Stimulated activated CD8-positive, alpha-beta memory T cell treated with anti-CD3 and anti-CD28 coated beads, Interleukin-7, amount 100 ng/mL, for 48 hours (primary cell): ENCODE results near the gene SHISA7.

ENCODE experiments used
- DNase-seq, 2 donors: peaks; one replicate each; pipeline ENCODE4 v3.0.0-alpha.2; 2020; ENCODE audit warnings: low read depth in 1 of 2; ENCODE audit errors: extremely low read depth in 1 of 2

Gene SHISA7

DNA sequence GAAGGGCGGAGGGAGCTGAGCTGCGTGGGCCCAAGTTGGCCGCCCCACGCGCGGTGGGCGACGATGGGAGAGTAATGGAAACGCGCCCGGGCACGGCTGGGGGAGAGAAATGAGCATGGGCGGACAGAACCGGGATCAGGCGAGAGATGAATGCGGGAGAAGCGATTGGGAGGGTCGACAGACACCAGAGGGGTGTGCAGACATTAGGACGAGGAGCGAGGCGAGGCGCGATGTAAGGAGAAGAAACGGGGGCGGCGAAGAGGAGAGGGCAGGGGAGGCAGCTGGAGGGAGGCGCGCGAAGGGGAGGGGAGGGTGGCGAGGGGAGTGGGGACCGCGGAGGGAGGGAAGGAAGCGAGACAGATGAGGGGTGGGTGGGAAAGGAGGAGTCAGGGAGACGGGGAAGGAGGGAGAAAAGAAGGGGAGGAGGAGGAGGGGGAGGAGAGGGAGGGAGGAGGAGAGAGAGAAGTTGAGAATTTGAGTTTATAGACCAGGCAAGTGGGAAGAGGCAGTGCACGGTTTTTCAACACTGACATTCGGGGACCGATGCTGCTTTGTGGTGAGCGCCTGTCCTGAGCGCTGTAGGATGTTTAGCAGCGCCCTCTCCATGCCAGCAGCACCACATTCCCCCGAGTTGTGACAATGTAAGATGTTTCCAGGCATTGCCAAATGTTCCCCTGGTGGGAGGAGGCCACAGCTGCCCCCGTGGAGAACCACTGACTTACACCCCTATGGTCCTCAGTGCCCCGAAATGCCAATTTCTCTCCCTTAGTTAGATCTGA is at the start of gene SHISA7:
Gene SHISA7 (minus strand): TSS at position 256 of the 779 bp plus-strand sequence. CDS start 437 bp downstream, outside the sequence.
- no peak for DNase-seq

DNA sequence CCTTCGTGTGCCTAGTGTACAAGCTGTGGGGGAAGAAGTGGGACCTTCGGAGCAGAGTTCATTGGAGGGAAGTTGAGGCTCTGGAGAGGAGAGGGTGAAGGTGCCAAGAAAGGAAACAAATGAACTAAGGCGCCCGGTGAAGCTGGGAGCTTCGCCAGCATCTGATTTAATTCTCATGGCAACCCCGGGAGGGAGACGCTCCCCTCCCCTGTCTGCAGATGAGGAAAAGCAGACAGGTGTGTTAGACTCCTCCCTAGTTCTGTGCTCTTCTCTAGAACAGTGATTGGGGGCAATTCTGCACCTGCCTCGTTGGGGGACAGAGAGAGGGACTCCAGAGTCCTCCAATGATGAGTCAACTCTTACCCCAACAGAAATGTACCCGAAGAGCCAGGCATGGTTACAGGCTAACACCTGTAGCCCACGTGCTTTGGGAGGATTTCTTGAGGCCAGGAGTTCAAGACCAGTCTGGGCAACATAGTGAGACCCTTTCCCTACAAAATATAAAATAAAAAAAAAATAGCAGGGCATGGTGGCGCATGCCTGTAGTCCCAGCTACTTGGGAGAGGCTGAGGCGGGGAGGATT is 49.4 kb upstream of the SHISA7 start:
- DNase-seq, result no peak

DNA sequence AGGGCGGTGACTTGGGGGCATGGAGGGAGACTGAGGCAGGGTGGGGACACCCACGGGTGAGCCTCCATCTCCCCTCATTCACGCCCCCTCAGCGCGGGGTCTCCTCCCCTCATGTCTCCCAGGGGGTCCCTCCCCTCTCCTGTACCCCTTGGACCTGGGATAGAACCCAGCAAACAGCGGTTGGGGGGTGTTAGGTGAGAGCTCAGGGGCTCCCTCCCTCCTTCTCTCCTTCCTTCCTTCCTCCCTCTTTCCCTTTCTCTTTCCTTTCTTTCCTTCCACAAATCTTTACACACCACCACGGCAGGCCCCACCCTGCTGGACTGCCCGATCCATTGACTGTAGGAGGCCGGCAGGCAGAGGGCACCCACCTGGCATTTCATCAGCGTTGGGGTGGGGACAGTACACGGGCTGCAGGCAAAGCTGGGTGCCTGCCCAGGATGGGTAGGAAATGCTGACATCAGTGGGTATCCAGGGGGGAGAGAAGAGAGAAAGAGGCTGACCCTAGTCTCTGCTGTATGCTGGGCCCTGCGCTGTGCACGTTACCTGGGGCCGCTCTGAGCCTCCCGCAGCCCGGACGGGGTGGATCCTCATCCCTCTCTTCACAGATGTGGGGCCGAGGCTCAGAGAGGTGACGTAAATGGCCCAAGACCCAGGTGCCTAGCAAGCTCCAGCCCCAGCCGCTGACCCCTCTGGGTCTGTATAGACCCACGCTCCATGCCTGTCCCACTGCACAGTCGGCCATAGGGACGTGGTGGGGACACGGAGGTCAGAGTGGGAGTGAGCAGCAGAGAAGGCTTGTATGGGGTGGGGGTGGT is 48.7 kb upstream of the SHISA7 start:
- no peak for DNase-seq

DNA sequence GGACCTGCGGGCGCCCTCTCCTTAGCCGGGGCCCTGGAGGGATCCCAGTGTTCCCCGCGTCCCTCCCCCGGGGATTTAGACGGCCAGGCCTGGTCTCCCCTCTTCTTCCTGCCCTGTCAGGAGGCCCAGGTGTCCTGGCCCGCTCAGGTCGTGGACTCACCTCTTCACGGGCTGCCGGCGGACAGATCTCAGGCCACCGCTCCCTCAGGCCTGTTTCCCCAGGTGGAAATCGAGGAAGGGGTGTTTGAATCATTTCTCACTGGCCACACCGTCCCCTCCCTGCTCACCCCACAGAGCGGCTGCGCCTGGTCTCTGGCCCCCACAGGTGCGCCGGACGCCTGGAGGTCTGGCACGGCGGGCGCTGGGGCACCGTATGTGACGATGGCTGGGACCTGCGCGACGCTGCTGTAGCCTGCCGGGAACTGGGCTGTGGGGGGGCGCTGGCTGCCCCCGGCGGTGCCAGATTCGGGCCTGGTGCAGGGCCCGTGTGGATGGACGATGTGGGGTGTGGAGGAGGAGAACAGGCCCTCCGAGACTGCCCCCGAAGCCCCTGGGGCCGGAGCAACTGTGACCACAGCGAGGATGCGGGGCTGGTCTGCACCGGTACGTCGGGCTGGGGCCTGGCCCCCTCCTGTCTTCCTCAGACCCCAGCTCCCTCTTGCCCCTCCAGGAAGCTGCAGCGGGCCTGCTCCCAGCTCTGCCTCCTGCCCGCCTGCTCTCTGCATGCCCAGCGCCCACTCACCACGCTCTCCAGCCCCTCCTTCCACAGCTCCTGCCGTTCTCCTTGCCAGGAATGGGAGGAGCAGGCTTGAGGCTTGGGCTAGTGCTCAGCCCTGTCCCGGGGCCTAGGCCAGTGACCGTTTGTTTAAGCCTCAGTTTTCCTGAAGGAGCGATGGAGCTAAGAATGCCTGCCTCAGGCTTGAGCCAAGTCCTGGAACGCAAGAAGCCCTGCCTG is 47.7 kb upstream of the SHISA7 start:
- DNase-seq, result no peak

DNA sequence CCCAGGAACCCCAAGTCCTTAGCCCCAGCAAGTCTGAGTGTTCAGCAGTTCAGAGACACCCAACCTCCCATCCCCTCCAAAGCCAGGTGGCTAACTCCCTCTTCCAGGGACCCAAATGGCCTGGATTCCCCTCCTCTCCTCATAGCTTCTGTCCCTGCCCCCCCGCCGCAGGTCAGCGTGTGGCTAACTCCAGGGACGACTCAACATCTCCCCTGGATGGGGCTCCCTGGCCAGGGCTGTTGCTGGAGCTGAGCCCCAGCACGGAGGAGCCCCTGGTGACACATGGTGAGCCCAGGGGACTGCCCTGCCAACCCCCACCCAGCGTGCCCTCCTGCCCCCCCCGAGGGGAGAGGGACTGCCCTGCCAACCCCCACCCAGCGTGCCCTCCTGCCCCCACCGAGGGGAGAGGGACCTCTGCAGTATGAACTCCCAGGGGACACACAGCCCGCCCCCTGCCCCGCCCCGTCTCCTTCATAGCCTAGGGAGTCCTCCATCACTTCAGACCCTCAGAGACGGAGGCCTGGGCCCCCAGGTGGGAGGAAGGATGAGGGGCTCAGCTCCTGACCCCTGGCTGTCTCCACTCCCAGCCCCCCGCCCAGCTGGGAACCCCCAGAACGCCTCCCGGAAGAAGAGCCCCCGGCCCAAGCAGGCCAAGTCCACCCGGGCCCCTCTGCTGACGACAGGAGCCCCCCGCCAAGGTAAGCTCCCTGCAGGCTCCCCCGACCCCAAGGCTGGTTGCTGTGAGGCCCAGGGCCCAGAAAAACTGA is 46.8 kb upstream of the SHISA7 start:
- no peak for DNase-seq

DNA sequence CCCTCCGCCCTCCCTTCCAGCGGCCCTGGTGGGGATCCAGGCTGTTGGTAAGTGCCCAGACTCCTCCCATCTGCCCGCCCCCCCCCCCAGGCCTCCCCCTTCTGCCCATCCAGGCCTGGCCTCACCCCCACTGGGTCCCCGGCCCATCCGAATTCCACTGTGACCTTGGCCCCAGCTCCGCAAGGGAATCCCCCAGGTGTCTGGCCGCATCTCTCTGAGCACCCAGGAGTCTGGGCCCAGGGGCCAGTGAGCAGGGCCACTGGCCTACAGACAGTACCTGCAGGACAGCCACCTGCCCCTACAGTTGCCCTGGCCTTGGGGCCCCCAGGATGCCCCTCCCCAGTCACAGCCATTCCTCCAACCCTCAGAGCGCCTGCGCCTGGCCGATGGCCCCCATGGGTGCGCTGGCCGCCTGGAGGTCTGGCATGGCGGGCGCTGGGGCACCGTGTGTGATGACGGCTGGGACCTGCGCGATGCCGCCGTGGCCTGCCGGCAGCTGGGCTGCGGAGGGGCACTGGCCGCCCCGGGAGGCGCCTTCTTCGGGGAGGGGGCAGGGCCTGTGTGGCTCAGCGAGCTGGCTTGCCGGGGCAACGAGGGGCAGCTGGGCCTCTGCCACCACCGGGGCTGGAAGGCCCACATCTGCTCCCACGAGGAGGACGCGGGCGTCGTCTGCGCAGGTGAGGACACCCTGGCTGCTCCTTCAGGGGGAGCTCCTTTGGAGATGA is 46.0 kb upstream of the SHISA7 start:
- no peak for DNase-seq

DNA sequence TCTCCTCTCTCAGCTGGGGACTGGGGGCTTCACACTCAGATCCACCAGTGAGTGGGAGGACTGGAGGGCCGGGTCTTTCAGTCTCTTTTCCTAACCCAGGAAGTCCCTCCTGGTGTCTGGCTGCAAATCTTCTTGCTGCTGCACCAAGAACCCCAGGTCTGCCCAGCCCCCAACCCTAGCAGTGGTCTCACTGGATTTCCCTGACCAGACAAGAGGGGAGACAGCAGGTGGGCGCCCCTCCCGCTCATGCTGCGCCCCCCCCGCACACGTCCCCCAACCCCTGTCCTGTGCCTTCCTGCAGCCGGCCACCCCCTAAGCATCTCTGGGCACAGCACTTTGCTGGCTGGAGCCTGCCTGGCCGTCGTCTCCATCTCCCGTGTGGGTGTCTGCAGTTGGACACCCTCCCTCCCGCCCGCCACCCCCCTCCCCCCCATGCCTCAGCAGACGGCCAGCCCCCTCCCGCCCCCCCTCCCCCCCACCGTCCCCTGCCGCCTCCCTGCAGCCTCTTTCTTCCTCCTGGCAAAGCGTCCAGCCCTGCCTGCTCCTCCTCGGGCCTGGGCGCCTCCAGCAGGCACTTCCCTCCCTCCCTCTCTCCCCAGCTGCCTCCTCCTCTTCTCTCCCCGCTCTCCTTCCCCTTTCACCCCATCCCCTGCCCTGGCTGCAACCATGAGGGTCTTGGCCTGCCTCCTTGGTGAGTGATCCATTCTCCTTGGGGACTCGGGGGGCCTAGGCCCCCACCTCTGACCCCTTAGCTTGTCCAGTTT is 45.0 kb upstream of the SHISA7 start, which contains the start of gene SSC5D:
Gene SSC5D (plus strand): TSS at position 513 of the 764 bp plus-strand sequence. CDS start 154 bp downstream, at position 667.
- no peak for DNase-seq

DNA sequence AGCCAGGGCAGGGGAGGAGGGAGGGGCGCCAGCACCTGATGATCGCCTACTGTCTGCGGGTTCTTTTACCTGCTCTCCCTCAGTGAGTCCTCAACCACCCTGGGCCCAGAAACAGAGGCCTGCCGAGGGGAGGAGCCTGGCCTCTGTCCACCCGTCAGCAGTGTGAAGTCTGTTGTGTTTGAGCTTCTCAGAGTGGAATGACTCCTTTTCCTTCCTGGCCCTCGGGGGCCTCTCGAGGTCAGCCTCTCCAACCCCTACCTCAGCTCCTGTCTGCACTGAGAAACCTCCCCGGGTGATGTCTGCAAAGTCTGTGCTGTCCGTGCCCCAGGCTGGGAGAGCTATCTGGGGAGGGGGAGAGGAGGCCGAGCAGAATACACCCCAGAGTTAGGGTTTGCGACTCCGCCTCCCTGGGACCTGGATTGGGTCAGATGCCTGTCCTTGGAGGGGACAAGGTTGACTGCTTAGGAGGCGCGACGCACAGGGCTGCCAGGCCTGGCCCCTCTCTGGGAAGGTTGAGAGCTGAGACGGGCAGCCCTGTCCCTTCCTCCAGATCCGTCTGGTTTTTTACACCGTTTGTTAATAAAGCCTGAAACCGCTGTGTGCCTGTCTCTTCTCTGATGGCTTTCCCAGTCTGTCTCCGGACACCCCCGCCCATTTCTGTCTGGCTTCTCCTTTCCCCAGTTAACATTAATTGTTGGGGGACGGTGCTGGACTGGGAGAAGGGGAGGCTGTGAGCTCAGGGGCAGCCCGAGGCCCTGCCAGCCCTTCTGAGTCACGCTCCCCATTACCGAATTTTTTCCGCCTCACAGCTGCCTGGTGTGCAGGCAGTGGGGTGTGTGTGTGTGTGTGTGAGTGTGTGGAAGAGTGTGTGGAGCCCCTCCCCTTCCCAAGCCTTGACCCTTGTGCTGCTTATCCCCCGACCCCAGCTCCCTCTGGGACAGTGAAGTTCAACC is 44.1 kb upstream of the SHISA7 start:
- peak in 1 of 2 donors; percentile 60 for DNase-seq

DNA sequence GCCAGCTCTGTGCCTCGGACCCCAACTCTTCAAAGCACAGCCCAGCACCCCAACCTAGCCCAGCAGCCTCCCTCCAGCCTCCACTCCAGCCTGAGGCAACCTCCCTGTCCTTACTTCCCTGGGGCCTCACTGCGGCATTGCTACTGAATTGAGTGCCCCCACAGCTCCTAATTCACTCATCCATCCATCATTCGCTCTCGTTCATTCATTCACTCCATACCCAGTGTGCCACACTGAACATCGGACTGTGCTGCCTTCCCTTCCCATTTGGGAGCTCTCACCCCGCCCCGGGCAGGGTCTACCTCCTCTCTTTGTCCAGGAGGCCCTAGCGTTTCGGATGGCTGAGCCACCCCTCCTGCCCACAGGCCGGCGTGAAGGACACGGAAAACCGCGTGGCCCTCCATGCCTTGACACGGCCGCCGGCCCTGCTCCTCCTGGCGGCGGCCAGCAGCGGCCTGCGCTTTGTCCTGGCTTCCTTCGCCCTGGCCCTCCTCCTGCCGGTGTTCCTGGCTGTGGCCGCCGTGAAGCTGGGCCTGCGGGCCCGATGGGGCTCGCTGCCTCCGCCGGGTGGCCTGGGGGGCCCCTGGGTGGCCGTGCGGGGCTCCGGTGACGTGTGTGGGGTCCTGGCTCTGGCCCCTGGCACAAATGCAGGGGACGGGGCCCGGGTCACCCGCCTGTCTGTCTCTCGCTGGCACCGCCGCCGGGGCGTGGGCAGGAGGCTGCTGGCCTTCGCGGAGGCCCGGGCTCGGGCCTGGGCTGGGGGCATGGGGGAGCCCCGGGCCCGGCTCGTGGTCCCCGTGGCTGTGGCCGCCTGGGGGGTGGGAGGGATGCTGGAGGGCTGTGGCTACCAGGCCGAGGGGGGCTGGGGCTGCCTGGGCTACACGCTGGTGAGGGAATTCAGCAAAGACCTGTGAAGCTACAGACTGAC is 43.2 kb upstream of the SHISA7 start:
- no peak for DNase-seq

DNA sequence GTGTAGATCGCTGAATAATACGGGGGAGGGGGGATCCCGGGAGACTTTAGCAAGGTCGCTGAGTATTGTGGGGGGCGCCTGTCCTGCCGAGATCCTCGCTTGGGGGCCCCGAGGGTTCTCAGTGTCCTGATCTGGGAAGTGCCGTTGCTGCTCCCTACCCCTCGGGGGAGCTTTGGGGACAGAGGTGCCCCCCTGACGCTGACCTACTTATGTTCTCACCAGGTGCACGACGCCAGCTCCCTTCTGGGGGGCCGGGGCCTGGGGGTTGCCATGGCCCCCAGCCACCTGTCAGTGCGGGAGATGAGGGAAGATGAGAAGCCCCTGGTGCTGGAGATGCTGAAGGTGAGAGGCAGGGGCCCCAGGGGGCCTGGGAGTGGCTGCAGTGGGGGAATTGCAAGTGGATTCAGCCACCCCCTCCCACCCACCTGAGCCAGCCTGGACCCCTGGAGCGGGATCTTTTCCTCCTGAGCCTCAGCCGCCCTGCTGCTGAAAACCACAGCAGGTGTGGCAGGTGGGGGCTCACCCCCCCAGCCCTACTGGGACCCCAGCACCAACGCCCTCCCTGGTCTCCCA is 42.4 kb upstream of the SHISA7 start:
- no peak for DNase-seq

DNA sequence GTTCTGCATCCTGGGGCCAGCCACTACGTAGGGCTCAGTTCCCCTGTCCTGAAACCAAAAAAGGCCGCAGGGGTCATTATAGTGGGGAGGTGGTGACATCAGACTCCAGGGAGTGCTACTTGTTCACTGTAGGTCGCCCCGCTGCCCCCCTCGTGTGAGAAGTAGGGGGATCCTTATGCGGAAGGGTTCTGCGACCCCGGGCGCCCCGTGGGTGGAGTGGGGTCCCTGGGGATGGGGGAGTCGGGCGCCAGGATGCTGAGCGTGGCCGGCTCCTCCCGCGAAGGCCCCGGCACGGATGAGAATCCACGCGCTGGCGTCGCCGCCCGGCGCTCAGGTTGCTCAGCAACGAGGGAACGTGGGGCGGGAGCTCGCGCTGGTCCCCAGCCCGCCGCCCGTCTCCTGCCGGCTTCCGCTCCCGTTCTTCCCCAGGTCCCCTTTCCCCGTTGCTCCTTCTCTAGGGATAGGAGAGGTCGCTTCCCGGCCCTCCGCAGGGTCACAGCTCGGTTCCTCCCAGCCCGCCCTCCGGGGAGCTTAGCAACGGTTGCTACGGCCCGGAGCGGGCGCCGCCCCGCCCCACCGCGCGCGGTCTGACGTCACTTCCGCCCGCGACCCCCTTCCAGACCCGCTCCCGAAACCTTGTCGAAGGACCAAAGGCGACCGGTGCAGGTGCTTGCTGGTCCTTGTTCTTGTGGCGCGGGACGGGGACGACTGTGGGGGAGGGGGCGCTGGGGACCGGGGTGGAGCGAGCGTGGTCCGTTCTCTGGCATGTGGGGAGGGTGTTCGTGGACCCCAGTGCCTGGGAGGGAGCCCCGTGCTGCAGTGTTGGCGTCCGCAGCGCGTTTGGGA is 41.7 kb upstream of the SHISA7 start, which contains the start of gene NAT14:
Gene NAT14 (plus strand): TSS at position 596 of the 846 bp plus-strand sequence. CDS start 521 bp downstream, outside the sequence.
- peak; percentile 33 to 50 for DNase-seq

DNA sequence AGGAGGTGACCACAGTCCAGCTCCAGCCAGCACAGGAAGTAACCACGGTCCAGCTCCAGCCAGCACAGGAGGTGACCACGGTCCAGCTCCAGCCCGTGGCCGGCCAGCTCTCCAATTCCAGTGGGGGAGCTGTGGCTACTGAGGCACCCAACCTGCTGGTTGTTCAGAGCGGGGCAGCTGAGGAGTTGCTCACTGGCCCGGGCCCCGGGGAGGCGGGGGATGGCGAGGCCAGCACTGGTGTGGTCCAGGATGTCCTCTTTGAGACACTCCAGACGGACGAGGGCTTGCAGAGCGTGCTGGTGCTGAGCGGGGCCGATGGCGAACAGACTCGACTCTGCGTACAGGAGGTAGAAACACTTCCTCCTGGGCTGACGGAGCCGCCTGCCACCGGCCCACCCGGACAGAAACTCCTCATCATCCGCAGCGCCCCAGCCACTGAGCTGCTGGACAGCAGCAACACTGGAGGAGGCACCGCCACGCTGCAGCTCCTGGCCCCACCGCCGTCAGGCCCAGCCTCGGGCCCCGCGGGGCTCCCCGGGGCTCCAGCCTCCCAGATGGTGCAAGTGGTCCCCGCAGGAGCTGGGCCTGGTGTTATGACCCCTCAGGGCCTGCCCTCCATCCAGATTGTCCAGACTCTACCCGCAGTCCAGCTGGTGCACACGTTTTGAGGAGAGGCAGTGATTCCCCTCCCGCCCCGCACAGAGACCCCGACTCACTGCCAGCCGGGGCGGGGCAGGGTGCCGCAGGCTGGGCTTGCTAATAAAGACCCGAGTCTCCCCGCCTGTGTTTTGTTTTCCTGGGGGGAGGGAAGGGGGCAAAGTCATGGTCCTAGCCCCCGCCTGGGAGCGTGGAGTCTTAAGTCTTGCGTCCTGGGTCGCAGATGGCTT is 40.8 kb upstream of the SHISA7 start:
- DNase-seq, result no peak

DNA sequence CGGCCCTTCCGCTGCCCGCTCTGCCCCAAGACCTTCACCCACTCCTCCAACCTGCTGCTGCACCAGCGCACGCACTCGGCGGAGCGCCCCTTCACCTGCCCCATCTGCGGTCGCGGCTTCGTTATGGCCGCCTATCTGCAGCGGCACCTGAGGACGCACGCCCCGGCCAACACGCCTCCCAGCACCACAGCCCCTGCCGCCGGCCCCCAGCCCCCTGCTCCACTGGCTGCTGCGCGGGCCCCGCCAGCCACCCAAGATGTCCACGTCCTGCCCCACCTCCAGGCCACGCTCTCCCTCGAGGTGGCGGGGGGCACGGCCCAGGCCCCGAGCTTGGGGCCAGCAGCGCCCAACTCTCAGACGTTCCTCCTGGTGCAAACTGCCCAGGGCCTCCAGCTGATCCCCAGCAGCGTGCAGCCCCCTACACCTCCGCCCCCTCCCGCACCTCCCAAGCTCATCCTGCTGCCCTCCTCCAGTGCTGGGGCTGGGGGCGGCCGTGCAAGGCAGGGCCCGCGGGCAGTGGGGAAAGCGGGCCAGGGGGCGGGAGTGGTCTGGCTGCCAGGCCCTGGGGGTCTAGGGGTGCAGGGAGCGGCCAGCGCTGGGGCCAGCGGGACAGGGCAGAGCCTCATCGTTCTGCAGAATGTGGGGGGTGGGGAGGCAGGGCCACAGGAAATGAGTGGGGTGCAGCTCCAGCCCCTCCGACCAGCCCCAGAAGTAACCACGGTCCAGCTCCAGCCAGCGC is 40.0 kb upstream of the SHISA7 start:
- DNase-seq, result no peak
